ENCODE results near the gene RHBDF2.

RHBDF2 gene

DNA sequence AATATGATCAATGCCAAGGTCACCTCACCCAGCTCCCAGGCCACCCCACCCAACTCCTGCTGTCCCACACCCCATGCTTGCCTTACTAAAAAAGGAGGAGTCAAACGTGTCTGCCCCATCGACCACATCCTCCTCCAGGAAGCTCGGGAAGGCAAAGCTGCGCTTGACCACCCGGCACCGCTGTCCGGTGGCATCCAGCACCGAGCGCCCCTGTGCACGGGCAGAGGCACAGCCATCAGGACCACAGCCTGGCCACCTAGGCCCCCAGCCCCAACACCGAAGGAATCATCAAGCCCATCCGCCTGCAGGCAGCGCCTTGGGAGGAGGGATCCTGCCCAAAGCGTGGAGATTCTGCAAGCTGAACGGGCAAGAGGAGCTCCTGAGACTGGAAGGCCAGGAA, 23.6 kb downstream of the RHBDF2 start:
- no peak for DNase-seq

DNA sequence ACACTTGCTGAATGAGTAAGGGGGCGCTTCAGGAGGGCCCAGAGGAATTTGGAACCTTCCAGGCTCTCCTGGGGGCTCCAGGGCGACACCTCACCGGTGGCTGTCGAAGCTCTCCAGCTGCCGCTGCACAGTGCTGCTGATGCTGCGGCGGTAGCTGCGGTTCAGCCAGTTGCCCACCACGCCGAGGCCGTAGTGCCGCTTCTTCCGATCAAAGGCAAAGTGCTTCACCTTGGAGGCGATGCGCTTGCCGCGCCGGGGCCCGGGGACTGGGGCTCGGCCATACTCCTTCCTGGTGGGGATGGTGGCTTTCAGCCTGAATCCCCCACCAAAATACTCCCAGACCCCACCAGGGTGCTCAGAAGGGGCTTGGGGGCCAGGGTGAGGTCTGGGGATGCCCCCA, 24.5 kb downstream of the RHBDF2 start:
- no peak for DNase-seq

DNA sequence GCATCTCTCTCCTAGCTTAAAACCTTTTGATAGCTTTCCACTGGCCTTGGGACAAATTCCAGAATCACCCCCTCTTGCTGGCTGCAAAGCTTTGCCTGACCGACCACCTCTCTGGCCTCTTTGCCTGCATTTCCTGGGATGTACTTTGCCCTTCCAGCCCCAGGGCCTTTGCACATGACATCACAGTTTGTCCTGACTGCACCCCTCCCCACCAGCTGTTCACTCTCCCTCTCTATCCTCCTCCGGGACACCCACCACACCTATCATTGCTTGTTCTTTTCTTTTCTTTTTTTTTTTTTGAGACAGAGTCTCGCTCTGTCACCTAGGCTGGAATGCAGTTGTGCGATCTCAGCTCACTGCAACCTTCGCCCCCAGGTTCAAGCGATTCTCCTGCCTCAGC, 25.9 kb downstream of the RHBDF2 start:
- no peak for DNase-seq

DNA sequence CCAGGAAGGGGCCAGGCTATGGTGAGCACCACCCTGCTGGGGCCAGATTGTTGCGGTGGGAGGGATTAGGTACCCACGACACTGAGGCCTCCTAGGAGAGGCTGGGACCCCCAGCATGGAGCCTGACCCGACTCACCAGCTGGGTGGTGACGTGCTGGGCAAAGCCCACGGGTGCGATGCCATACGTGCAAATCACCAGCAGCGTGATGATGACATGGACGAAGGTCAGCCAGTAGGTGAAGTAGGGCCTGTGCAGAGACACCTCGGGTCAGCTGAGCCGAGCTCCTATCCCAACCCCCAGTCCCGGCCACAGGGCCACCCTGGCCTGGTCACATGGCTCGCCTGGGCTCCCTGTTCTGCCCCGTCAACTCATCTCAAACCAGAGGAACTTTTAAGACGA, 26.3 kb downstream of the RHBDF2 start:
- no peak for DNase-seq

DNA sequence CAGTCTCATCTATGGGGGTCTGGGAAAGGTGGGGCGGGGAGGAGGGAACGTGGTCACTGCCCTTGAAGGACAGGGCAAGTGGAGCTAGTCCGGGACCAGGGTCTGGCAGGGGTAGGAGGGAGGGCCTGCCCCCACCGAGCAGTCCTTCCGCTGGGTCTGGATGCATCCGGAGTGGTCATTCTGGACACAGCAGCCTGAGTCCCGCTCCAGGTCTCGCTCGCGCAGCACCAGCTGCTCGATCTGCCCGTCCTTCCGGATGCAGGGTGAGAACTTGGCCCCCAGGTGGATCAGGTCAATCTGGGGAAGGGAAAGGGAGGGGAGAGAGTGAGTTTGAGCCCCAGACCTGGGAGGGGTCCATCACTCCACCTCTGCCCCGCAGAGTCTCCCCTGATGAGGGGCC, 27.0 kb downstream of the RHBDF2 start:
- DNase-seq = no peak

DNA sequence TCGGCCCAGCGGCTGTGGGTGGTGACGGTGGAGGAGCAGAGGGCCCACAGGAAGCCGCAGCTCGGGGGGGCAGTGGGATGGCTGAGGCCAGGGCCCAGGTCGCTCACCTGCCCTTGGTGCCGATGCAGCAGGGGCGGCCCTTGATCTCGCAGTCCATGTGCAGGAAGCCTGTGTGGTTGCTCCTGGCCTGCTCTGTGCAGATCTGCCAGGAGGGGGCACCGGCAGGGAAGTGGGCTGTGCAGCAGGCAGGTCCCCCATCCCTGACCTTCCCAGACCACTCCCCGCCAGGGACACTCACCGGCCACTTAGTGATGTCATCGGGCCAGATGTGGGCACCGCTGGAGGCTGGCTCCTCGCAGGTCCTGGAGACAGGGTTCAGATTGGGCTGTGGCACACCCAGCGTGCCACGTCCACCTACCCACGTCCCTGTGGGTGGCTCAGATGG, 27.7 kb downstream of the RHBDF2 start:
- no peak for DNase-seq

DNA sequence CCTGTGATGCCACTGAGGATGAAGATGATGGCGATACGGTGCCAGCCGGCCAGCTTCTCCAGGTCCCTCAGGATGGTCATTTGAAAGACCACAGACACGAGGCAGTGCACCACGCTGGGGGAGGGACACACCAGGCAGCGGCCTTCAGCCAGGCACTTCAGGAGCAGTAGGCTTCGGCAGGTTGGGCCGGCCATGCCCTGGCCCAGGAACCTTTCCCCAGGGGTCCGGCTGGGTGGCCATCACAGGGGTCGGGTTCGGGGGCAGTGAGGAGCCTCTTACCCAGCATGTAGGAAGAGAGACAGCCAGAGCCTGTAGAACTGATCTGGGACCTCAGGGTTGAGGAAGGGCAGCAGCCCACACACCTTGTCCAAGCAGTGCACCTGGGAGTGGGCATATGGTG, 28.5 kb downstream of the RHBDF2 start:
- no peak for DNase-seq

DNA sequence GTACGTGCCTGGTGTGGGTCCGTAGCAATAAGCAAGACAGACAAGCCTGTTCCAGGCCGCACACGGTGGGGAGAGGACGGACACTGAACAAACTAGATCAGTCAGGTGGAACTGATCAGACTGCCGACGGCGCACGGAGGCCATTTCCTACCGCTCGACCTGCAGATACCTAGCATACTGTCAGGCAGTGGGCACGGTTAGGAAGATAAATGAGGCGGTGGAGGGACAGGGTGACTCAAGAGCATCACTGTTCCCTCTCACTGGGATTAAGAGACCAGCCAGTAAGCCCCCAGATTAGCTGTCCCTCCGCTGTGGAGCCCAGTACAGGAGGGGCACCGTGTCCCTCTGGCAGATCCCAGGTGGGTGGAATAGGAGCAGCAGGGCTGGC, 29.0 kb downstream of the RHBDF2 start:
- no peak for DNase-seq

DNA sequence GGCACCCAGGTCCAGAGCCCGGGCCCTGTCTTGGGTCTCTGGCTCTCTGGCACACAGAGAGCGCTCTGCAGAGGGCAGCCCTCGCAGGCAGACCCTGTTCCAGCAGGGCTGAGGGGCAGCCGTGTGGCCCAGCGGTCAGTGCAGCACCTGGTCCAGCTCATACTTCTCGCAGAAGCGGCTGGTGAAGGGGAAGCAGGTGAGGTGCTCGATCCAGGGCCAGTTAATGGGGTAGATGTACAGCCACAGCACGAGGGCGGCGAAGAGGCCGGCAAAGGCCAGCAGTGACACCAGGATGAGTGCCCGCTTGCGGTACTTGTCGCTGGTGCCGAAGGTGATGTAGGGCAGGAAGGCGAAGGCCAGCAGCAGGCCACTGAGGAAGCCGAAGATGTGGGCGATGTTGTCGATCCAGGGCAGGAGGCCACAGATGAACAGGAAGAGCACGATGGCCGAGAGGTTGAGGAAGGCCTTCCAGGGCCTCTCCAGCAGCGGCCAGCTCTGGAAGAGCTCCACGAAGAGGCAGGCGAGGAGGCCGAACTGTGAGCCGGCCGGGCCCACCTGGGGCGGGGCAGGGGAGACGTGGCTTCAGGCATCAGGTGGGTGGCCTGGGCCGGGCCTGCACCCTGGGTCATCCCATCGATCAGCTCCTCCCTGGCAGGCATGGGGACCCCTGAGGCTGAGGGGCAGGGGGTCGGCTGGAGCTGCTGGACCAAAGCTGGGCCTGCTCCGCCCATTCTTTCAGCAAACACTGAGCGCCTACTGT, 29.5 kb downstream of the RHBDF2 start:
- no peak for DNase-seq

DNA sequence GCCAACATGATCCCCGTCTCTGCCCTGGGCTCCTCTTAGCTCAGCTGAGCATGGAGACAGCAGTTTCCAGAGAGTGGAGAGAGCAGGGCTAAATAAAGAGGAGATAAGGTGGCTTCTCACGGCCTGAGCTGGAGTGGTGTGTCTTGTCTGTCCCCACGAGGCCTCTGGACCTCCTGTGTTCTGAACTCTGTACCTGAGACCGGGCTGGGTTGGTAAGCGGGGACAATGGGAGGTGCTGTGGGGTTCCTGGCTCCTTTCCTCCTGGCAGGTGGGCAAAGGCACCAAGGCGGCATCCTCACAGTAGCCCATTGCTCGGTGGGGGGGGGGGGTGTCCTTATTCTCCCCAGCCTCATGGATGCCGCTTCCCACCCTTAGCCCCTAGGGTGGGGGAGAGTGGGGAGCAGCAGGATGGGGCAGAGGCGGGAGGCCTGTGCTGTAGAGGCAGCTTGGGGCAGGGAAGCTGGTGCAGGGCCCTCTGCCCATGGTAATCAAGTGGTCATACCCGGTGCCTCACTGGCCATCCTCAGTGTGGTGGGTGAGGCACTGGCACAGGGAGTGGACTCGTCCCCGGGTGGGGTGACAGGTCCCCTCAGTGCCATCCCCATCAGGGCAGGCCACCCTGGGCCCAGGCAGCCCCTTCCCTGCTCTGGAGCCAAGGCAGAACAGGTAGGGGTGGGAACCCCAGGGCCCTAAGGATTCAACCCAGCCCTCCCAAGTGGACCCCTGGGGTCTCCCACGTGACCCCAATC, 31.1 kb downstream of the RHBDF2 start:
- no peak for DNase-seq

DNA sequence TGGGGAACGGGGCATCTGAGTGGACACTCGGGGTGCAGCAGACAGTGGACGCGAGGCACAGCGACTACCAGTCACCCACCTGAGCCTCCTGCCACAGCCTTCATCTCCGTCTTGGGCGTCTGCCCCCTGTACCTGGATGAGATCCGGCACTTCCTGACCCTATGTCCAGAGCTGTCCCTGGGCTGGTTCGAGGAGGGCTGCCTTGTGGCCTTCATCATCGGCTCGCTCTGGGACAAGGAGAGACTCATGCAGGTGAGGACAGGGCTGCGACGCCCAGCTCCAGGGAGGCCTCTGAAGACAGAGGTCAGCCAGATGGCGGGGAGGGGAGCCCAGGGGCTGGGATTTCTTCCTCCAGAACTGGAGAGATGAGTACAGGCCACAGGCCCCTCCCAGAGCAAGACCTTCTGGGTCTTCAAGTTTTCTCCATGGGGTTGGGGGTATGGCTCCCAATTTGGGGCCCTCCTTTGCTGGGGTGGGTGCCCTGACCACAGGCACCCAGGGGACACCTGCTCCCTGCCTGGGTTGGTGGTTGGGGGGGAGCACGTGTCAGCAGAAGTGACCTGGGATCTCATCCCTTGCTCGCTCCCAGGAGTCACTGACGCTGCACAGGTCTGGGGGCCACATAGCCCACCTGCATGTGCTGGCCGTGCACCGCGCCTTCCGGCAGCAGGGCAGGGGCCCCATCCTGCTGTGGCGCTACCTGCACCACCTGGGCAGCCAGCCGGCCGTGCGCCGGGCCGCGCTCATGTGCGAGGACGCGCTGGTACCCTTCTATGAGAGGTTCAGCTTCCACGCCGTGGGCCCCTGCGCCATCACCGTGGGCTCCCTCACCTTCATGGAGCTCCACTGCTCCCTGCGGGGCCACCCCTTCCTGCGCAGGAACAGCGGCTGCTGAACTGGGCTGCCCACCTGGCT, 31.9 kb downstream of the RHBDF2 start:
- no peak for DNase-seq

DNA sequence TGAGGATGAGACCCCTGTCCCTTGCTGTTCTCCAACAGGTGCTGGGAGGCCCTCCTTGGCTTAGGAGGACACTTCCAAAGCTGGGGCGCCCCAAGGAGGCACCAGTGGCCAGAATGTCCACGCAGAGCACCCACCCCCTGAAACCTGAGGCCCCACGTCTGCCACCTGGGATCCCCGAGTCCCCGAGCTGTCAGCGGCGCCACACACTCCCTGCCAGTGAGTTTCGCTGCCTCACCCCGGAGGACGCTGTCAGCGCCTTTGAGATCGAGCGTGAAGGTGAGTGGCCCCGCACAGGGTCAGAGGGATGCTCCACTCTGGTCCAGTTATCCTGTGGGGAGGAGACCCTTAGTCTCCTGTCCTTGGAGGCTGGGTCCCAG, 32.6 kb downstream of the RHBDF2 start:
- no peak for DNase-seq

DNA sequence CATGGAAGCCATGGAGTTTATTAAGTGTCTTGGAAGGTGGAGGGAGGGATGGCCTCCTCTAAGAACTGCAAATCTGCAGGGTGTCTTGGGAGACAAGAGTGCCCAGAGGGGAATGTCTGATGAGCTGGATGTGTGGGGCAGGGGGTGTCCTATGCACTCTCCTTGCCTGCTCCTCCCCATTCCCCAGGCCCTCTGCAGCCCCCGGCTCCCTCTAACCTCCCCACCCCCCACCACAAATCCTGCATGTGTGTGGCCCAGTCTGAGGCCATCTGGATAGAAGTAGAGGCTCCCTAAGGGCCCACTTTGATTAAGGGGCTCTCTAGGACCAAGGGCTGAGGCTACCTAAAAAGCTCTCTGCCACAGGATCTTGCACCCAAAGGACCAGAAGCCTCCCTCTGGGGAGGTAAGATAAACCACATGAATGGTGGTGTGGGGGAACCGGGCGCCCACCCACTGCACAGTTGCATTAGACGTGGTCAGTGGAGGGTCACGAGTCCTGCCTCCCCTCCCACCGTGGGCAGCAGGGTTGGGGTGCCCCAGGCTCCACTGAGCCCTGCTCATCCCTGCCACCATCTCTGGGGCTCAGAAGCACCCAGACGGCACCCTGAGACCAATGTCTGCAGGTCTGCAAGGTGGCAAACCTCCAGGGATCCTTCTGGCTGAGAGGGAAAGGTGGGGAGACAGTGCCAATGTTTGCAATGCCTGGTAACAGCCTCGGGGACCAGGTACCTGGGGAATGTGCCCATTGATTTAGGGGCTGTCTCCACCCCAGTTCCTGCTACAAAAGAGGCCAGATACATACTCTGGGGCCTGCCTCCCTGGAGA, 33.2 kb downstream of the RHBDF2 start:
- no peak for DNase-seq

DNA sequence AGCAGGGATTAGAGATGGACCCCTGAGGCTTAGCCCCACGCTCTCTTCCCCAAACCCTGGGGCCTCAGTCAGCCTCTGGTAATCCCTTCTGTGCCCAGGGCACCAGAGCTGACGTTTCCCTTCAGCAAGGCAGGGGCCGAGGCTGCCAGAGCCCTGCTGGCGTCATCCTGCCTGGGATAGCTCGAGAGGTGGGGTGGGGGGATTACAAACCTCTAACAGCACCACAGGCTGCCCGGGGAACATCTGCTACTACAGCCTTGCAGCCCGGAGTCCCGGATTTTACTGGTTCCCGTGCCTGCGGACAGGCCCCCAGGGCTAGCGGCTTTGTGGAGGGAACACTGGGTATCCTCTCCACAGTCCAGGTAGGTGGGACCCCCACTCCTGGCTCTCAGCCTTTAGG, 33.9 kb downstream of the RHBDF2 start, which contains the start of gene AANAT:
TSS of gene AANAT (plus strand) at position 238 of the 400 bp plus-strand sequence. CDS start 1,144 bp downstream, outside the sequence.
- peak in 1 of 2 experiments; percentile 42 for DNase-seq

DNA sequence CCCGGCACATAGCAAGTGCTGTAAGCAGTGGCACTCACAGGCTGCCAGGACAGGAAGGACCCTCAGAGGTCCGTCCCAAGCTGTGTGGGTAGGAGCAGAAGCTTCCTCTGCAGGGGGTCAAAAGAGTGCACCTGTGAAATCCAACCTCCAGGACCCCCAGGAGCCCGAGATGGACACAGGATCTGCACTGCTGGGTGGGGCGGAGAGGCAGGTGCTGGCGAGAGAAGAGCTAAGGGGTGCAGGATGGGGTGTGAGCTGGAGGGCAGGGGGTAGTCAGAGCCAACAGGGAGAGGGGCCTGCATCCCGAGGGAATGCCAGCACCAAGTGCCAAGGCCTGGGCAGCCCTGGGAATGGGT, 34.5 kb downstream of the RHBDF2 start:
- DNase-seq = no peak

DNA sequence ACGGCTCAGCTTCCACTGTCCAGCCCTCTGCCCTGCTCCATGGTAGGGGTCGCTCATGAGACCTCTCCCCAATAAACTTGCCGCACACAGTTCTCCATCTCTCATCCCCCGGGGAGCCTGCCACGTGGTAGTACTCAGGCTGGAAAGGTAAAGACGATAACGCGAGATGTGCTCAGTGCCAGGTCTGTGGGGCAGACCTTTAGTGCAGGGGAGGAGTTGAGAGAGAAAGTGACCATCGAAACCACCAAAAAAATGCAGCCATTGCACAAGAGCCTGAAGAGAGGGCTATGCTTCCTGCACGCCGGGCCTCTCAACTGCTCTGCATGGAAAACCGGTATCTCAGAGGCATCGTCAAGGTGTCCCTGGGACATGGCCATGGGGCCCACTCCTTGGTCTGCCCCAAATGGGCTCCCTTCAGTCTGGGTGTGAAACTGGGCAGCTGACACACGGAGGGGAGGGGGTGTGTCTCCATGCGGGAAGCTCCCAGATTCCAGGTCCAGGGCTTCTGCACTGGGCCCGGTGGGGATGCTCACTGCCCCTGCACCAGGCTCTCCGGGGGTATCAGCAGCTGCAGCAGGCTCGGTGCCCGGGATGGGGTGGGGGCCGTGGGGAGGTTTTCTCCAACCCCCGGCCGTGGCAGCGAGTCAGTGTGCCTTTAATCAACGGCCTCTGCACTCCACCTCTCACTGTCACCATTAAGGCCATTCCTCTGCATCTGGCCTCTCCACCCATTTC, 38.5 kb downstream of the RHBDF2 start:
- DNase-seq = no peak

DNA sequence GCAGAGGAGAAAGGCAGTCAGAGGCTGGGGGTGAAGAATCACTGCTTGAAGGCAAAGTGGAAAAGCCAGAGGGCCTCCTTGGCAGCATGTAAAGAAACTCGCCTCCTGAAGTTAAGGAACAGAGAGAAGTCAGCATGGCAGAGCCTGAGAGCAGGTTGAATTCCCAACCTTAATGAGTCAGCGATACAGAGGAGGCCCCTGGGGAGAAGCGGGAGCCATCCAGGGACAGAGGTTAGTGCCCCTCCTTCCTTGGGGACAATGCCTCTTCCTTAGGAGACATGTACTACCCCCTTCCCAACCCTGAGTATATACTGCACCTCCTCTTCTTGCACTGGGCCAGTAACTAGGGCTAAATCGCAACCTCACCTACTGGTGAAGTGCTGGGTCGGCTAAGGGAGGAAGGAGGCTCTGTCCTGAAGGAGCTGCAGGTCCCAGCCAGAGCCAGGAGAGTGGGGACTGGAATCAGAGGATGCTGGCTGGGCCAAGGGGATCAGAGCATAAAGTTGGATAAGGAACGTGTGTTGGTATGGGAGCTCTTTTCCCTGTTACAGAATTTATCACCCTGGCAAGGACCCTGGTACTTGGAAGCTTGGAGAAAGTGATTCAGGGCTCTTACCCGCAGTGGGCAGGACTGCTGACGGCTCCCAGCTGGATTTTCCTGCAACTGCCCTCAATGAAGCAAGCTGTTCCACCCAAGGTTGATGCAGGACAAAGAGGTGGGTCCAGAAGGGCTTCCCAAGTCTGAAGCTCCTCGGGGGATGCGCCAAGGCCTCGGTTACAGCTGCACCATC, 39.3 kb downstream of the RHBDF2 start:
- DNase-seq = no peak

DNA sequence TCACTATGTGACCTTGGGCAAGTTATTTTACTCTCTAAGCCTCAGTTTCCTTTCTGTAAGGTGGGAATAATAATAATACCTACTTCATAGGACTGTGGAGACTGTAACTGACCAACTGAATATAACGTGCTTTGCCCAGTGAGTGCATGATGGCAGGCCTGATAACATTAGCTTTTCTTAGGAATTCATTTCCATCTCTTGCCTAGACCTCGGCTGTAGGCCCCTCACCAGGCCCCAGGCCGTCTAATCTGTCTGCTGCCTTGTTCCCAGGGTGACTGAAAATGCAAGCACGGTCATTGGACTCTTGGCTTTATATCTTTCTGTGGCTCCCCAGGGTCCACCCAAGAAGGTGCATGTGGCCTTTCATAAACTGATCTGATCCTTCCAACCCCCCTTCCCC, 41.5 kb downstream of the RHBDF2 start:
- DNase-seq = no peak

DNA sequence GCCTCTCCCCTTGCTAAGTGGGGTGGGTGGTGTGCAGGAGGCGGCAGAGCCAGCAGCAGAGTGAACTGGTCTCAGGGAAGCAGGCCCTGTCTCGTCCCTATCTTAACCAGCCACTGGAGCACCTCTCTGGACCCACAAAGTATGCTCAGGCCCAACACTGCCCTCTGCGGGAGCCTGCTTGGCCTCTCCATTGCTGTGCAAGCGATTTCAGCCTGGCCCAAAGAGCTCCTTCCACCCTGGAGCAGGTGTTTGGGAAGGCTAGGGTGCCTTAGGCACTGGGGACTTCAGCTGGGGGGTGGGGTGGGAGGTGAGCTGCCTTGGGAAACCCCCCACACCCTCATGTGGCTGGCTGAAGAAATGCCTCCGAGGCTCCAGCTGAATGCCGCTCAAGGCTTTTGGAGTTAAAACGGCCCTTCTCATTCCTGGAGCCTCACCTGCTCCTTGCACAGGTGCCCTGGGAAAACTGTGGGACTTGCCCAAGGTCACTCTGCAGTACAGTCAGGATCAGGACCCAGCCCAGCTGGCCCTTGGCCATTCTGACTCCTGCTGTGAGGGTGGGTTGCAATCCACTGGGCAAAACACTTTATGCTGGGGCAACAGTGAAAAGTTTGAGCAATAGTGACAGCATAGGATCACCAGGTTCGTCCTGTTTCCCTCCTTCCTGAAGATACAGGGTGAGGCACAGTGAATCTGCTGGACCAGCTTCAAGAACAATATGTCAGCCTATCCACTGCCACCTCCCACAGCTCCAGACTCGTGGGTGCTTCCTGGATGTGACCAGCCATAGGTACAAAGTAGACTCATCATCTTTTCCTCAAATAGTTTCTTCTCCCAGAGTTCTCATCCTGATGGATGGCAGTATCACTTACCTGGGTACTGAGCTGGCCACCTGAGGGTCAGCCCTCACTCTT, 42.4 kb downstream of the RHBDF2 start:
- DNase-seq = peak in 1 of 2 experiments; percentile 44

DNA sequence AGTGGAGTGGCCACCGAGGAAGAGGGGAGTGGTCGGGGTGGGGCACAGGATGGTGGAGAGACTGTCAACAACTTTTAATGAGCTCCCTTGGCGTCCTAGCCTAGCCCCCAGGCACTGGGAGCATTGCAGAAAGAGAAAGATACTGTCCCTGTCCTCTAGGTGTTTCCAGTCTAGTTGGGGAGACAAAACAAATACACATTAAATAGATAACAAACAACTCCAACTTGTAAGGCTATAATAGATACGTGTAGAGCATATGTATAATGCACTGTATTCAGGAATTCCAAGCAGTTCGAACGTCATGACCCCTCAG, 47.8 kb downstream of the RHBDF2 start:
- no peak for DNase-seq
